ENCODE measurements around the gene NHERF2.

Gene NHERF2

DNA sequence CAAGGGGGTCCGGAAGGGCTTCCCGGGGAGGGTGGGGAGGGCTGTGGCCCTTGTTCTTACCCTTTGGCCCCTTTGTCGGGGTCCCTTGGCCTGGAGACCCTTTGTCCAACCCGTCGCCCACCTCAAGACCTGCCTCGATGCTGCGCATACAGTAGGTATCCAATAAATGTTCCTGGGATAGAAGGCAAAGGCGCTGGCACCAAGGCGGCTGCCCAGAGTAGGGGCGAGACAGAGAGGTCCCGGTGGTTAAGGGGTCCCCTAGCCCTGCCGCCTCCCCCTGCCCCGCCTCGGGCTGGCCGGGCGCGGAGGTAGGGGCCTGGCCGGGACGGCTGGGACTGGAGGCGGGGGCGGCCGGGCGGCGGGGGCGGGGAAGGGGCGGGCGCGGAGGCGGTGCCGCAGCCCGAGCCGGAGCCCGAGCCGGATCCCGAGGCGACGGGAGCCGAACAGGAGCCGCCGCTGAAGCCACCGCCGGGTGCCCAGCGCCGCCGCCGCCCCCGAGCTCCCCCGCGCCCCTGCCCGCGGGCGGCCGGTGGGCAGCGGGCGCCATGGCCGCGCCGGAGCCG, at the start of gene NHERF2:
NHERF2 (plus strand) TSS at position 442 of the 563 bp plus-strand sequence; CDS start at position 546, 104 bp downstream.
- DNase-seq (ENCODE audit: low spot score): no peak

DNA sequence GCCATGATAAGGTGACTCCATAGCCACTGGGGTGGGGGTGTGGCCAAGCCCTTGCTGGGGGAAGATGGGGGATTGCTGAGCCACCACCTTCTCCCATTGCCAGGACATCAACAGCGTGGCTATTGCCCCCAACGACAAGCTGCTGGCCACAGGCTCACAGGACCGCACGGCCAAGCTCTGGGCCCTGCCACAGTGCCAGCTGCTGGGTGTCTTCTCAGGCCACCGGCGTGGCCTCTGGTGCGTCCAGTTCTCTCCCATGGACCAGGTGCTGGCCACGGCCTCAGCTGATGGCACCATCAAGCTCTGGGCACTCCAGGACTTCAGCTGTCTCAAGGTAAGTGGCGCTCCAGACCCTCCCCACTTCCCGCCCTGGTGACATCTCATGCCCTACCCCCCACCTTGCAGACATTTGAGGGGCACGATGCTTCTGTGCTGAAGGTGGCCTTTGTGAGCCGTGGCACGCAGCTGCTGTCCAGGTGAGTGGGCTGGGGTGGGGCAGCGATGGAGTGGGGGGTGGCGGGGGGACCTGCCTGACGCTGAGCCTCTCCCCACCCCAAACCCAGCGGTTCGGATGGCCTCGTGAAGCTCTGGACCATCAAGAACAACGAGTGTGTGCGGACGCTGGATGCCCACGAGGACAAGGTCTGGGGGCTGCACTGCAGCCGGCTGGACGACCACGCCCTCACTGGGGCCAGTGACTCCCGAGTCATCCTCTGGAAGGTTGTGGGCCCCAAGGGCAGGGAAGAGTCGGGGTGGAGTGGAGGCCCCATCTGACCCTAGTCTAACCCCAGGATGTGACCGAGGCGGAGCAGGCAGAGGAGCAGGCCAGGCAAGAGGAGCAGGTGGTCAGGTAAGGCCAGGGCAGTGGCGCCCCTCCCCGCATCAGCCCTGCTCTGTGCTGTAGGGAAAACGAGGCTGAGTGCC, 49.5 kb upstream of the NHERF2 start:
- no peak for DNase-seq (ENCODE audit: low spot score)

DNA sequence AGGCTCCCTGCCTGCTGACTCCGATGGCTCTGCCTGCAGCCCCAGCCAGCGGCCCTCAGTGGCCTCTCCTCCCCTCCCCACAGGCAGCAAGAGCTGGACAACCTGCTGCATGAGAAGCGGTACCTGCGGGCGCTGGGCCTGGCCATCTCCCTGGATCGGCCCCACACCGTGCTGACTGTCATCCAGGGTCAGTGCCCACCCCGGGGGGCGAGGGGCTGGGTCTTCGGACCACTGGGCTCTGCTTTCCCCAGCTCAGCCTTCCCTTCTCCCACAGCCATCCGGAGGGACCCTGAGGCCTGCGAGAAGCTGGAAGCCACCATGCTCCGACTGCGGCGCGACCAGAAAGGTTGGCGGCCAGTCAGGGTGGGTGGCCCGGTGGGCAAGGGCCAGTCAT, 48.8 kb upstream of the NHERF2 start:
- DNase-seq (ENCODE audit: low spot score): no peak

DNA sequence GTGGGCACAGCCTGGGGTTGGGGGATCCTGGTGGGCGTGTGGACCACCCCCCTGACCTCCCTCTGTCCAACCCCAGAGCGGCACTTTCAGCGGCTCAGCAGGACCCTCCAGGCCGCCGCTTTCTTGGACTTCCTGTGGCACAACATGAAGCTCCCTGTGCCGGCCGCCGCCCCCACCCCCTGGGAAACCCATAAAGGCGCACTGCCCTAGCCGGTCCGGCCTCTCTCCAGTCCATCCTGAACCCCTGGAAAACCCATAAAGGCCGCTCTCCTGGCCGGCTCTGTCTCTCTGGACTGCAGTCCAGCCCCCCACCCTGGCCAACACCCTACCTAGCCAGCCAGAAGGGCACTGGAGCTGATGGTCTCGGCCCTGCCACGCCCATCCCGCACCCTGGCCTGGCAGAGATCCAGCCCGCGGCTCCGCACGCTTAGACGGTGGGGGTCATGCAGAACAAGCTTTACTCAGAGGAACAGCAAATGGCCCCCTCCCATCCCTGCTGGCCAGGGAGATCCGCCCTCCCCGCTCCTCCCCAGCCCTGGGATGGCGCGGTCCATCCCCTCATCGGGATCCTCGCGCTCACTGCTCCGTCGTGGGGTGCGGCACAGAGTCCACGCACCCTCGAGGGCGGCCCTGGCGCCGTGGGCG, 48.1 kb upstream of the NHERF2 start:
- no peak for DNase-seq (ENCODE audit: low spot score)

DNA sequence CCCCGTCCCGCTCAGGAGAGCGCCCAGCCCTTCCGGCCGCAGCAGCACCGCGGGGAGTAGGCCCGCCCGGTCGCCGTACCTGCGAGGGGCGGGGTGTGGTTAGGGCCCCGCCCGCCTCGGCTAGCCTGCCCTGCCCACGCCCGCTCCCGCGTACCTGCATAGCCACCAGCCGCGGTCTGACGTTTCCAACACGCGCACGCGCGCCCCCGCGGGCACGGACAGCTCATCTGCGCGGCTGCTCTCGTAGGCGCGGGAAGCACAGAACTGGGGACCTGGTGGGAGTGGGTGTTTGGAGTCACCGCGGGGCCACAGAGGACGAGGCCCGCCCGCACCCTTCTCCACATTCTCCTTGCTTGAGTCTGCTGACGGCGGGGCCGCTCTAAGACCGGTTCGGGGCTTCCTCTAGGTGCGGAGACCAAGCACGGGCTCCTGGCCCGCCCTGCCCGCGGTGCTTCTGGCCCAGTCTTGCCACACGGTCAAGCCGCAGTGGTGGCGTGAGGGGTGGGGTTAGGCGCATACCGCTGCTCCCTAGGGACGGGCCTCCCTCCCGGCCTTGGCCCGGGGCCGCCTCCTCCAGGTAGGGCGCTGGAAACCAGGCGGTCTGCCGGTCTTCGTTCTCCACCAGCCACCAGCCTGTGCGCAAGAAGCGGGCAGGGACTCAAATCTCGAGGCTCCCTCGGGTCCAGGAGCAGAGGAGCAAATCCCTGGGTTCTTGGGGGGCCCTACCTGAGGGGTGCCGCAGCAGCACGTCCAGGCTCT, 47.3 kb upstream of the NHERF2 start:
- no peak for DNase-seq (ENCODE audit: low spot score)

DNA sequence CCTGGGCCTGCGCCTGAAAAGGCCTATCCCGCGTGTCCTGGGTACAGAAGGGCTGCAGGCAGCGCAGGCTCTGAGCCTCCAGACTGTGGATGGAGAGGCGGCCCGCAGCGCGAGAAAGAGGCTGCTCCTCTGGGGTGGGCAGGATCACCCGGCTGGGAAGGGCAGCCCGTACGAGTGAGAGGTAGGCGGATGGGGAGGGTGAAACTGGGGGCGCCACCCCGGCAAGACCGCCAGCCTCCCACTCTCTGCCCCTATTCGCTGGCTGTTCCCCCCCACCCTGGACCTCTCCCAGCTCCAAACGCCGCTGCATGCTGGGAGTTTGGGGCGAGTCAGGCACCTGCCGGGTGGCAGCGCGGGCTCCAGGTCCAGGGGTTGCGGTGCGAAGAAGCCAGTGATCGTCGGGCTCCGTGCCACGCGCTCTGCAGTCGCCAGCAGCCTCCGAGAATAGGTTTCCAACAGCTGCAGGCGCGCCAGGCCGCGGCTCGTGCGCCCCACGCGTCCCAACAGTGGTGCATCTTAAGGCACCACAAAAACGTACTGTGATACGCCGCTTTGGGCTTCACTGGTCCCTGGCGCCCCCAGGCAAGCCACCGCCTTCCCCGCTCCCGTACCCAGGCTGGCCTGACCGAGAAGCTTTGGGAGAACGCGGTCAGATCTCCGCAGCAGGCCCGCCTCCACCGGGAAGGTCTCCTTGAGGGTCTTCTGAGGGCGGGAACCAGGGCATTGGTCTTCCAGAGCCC, 46.5 kb upstream of the NHERF2 start:
- no peak for DNase-seq (ENCODE audit: low spot score)

DNA sequence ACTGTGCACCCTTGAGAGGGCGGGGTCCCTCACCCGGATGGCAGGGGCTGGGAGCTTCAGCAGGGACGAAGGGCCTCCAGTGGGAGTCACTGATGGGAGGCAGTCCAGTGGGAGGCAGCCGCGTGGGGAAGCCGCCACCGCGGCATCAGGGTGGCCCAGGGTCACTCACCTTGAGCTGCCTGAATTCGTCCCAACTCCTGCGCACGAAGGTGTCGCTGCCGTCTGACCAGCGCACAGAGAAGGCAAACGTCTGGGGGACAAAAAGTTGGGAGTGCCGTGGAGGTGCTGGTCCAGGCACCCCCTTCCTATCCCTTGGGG, 46.0 kb upstream of the NHERF2 start:
- DNase-seq (ENCODE audit: low spot score): no peak

DNA sequence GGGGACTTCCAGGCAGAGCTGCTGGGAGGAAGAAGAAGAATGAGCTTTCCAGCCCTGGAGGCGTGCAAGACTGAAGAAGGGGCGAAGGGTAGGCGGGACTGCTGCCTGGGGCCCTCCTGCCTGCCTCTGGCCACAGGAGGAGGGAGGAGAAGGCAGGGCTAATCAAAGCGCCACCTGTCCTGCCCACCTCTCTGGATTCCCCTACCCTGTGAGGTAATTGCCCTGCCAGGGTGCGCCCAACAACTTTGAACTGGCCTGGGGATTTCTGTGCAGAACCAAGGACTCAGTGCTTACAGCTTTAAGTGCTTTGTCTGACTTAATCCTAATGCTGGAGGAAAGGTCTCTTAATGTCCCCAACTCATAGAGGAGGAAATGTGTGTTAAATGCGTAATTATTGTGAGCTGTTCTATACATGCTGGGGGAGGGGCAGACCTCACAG, 45.3 kb upstream of the NHERF2 start, which contains the start of gene NOXO1:
NOXO1 (minus strand) TSS at position 72 of the 439 bp plus-strand sequence. CDS start 290 bp downstream, outside the sequence.
- DNase-seq (ENCODE audit: low spot score): no peak

DNA sequence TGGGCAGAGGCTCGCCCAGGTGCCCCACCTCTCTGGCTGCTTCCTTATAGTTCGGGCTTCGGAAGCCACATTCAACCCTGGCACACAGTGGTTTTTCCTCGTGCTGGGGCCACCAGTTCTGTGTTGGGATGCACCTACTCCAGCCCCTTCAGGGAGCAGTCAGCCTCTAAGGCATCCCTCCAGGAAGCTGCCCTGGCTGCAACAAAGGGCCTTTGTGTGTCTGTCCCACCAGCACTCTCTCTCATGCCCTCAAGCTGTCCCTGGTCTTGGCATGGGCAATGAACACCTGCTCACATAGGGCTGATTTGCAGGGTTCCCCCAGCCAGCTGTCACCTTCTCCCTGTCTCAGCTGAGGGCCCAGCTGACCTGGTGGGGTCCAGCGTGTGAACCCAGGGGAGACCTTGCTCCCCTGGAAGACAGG, 44.7 kb upstream of the NHERF2 start:
- DNase-seq (ENCODE audit: low spot score): no peak

DNA sequence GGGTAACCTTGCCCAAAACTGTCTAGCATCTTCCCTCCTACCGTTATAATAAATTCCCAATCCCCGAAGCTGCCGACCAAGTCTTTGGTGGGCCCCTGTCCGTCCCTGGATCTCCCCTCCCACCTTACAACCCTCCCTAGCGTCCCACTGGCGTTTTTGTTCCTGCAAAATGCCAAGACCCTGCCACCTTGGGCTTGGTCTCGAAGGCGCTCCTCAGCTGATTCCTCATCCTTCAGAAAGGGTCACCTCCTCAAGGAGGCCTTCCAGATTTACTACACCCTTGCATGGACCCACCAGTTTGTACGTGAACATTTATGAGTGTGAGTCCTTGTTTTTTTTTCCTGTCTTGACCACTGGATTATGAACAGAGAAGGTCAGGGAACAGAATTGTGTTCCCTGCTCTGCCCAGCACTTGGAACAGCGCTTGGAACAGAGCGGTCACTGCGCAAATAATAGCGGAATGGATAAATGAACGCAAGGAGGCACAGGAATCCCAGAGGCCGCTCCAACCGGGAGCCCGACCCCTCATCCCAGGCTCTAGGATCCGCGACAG, 43.6 kb upstream of the NHERF2 start:
- peak; percentile 38 for DNase-seq (ENCODE audit: low spot score)

DNA sequence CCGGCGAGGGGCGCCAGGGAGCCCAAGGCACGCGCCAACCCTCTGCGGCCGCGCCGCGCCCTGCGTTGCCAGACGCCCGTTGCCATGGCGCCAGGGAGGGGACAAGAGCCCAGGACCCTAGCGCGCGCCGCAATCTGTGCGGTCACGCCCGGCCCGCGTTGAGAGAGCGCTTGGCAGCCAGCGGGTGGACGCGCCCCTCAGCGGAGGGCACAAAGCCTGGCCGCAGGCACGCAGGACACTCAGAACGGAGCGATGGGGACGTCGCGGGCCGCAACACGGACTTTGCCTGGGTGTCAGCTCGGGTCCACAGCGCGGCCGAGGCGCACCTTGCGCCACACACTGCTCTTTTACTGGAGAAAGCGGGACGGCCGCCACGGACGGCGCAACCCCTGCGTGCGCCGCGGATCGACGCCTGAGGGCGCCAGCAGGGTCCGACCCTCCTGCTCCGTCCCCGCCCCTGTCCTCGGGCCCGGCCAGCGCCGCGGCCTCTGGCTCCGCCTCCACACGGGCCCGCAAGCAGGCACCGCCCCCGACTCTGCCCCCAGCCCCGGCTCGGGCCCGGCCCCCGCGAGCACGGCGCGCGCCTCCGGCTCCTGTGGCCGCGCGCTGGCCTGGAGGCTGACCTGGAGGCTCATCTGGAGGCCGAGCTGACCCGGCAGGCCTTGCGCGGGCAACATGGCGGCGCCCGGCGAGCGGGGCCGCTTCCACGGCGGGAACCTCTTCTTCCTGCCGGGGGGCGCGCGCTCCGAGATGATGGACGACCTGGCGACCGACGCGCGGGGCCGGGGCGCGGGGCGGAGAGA, 43.0 kb upstream of the NHERF2 start, which contains the start of gene GFER:
GFER (plus strand) TSS at position 650 of the 803 bp plus-strand sequence; CDS start at position 676, 26 bp downstream.
- peak; percentile 92 for DNase-seq (ENCODE audit: low spot score)

DNA sequence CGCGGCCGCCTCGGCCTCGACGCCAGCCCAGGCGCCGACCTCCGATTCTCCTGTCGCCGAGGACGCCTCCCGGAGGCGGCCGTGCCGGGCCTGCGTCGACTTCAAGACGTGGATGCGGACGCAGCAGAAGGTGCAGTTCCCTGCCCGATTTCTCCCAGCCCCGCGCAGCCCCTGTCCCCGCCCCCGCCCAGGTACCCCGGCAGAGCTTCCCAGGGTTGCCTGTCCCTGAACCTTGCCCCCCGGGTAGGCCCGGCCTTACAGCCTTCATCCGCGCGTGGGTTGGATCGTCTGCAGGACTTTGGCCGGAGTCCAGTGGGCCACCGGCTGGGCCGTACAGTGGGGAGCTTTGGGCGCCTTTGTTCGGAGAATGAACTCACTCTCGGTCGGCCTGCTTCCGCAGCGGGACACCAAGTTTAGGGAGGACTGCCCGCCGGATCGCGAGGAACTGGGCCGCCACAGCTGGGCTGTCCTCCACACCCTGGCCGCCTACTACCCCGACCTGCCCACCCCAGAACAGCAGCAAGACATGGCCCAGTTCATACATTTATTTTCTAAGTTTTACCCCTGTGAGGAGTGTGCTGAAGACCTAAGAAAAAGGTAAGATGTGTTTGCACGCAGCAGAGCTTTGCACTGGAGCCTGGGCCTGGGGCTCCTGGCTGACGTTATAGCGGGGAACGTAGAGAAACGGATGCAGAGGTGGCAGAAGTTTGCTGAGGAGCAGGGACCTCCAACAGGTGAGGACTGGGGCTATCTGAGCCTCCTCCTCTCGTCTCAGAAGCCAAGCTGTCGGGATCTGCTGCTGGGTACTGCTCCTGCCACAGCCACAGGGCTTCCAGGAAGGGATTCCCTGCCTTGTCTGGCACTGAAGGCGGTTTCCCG, 42.1 kb upstream of the NHERF2 start:
- peak; percentile 57 for DNase-seq (ENCODE audit: low spot score)

DNA sequence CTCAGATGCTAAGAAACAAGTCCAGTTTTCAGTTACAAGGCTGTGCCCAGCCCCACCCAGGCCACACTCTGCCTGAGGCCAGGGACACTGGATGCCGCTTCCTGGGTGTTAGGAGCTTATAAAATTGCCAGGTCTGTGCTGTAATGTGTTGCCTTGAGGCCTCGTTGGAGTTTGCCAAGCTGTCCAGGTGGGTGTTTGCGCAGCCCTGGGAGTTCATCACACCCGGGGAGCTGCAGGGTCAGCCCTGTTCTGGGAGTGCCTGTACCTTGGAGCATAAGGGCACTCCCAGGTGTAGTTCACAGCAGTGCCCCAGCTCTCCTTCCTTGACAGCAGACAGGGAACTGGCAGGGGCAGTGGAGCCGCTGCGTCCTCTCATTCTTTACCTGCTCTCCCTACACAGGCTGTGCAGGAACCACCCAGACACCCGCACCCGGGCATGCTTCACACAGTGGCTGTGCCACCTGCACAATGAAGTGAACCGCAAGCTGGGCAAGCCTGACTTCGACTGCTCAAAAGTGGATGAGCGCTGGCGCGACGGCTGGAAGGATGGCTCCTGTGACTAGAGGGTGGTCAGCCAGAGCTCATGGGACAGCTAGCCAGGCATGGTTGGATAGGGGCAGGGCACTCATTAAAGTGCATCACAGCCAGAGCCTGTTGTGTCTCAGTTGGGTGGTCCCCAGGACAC, 41.1 kb upstream of the NHERF2 start:
- no peak for DNase-seq (ENCODE audit: low spot score)

DNA sequence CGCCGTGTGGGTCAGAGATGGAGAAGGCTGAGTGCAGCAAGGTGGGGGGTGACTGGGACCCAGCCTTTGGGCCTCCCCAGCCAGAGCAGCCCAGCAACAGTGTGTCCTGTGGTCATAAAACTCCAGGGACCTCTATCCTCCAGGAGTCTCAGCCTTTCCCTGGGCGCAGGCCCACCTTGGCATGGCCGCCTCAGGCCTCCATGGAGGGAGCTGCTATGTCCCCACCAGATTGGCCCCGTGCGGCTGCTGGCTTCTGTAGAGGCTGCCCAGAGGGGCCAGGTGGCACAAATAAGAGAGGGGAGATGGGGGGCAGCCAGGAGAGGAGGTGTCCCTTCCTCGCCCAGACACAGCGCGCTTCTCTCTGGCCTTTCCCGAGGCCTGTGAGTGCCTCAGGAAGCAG, 39.5 kb upstream of the NHERF2 start:
- no peak for DNase-seq (ENCODE audit: low spot score)

DNA sequence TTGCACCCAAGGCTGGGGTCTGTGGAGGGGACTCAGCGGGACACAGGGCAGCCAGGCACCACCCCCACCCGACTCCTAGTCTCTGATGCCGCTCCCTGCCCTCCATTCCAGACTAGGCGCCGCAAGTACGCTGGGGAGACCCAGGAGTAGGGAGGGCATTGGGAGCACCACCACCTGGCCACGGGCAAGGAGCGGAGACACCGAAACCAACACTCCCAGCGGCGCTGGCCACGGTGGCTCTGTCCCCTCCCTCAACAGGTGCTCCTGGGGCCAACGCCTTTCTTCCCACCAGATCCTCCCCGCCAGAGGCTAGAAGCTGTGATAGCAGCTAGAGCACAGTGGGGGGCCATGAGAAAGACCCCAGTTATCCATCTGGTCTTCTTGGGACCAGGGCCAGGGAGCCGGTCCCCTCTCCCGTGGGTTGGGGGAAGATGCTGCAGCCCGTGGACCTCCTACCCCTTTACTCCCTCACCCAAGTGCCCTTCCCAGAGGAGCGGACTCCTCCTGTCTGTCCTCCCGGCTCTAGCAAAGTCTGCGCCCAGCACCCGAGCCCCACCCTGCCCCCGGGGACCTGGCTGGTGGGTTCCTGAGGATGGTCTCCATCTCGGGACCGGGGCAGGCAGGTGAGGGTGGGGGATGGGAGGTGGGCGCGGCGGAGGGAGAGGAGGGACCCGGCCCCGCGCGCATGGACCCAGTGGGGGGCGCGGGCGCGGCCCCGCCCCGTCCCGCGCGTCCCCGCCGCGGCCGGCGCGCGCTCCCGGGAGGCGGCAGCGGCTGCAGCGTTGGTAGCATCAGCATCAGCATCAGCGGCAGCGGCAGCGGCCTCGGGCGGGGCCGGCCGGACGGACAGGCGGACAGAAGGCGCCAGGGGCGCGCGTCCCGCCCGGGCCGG, 37.2 kb upstream of the NHERF2 start, which contains the start of gene SYNGR3:
SYNGR3 (plus strand) TSS at position 762 of the 892 bp plus-strand sequence. CDS start 133 bp downstream, outside the sequence.
- DNase-seq (ENCODE audit: low spot score): peak; percentile 64

DNA sequence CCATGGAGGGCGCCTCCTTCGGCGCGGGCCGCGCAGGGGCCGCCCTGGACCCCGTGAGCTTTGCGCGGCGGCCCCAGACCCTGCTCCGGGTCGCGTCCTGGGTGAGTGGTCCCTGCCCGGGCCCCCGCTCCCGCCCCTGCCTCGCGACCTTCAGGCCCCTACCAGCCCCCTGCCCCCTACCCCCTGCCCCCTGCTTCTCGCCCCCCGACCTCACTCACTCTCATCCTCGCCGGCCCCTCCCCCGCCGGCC, 36.7 kb upstream of the NHERF2 start:
- DNase-seq (ENCODE audit: low spot score): no peak

DNA sequence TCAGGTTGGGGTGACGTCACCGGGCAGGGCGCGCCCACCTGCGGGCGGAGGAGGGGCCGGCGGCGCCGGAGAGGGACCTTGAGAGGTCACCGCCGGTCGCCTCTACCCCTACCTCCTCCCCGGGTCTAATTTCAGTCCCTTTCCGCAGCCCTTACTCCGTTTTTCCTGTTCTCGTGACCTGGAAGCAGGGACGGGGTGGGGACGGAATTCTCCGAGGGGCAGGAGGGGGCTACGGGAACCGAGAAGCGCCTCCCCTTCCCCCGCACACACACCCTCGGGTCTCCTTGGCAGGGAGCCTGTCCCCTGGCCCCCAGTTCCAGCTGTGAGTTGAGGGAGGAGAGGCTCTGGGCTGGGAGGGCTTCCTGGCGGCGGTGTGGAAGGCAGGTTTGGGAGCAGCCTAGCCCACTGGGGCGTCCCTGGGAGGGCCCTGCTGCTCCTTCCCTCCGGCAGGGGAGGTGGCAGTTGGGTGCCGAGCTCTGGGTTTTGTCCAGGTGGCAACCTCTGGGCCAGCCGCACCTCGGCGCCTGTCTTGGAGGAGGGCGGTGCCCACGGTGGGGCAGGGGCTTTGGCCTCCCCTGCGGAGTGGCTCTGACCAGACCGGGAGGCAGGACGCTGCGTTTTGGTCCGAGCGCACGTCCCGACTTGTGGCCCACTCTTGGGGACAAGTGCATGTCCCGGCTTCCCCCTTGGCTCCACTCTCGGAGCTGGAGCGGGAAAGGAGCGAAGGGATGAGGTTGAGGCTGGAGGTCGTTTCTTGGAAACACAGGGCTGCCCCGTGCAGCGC, 36.2 kb upstream of the NHERF2 start:
- no peak for DNase-seq (ENCODE audit: low spot score)
